GM12865 (cell line): Measurements from ENCODE around the gene RIT2.
"Not testable (repeated sequence)": the region's sequence is repeated elsewhere in the genome, so short reads cannot be mapped to it uniquely, and the experiment has no call there.

Experiments
- DNase-seq: peaks from one replicate; pipeline ENCODE4 v3.0.0; 2010; ENCODE audit warnings: low read depth
- H3K4me3 ChIP-seq: 2 replicates; pipeline ENCODE4 v1.5.1; 2011; ENCODE audit warnings: mild to moderate bottlenecking, low read depth, low read length, control low read depth
- CTCF ChIP-seq: IDR thresholded peaks from 2 replicates; pipeline ENCODE4 v1.5.1; 2011; ENCODE audit warnings: low read length, control low read depth, low read depth, inconsistent platforms; ENCODE audit not compliant: insufficient read depth; ENCODE audit errors: missing control alignments

Gene RIT2

DNA sequence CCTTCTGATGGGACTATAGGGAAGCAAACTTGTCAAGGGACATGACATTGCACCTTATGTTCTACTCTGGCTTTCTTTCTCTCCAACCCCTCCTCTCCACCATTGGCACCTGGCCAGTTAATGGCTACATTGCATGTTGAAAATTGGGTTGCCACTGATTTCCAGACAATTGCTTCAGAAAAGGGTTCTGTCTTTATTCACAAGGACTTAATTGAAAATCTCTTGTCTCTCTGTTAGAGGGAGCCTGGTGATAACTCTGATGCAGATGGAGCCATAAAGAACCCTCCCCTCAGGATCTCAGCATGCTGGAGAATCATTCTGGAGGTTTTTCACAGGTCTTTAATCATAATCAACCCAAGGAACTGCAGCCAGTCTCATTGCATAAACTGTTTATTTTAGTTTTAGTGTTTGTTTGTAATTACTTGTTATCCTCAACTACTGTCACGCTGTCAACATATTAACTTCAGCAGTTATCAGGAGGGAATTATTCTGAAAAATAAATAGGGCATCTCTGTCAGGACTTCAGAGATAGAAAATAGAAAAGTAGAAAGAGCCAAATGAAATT lies 316.8 kb downstream of the RIT2 start:
- no peak overlapping the region for H3K4me3 ChIP-seq
- DNase-seq, result no peak
- no peak for TF ChIP-seq CTCF

- not testable (repeated sequence) for DNase-seq, H3K4me3 ChIP-seq
These were observed 320.2 kb downstream of the RIT2 start for GRCh38 chr18:42795213-42795789.

DNA sequence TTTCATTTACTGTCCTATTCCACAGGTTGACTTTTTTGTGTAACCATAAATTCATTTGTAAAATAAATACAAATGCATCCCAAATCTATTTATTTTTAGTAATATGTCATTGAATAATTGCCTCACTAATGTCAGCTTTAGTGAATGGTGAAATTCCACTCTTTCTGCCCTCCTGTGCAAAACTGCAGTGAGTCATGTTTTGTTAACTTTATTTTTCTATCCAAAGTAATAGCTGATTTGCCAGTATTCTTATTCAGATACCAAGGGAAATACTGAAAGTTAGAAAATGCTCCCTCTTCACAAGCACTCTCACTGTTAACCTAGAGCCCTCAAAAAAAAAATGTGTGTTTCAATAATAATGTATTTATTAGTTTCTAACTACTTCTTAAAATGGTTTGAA lies 322.8 kb downstream of the RIT2 start:
- TF ChIP-seq CTCF, result no peak
- DNase-seq, result no peak
- H3K4me3 ChIP-seq, result no peak overlapping the region

DNA sequence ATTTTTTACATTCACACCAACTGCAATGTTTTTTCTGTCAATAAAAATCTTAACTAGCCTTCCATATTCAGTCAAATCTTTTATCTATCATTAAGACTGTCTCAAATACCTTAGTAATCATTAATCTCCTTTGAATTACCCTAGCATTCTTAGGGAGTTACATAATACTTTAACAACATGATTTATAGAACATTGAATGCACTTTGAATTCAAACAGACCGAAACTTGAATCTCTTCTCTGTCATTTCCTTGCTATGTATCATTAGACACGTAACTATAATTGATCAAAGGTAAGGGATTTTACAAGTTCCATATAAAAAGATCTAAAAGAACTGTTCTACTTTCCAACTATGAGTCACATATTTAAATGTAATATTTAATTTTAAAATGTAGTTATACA lies 330.9 kb downstream of the RIT2 start:
- TF ChIP-seq CTCF, result no peak
- H3K4me3 ChIP-seq, result no peak overlapping the region
- no peak for DNase-seq

- no peak overlapping the region for H3K4me3 ChIP-seq
- TF ChIP-seq CTCF, result no peak
- DNase-seq, result no peak
These were observed 332.6 kb downstream of the RIT2 start for GRCh38 chr18:42782929-42783328.

GRCh38 chr18:42781298-42781815 lies 334.1 kb downstream of the RIT2 start:
- no peak overlapping the region for H3K4me3 ChIP-seq
- no peak for DNase-seq
- no peak for TF ChIP-seq CTCF

GRCh38 chr18:42780171-42780570 lies 335.3 kb downstream of the RIT2 start:
- no peak for TF ChIP-seq CTCF
- H3K4me3 ChIP-seq, result no peak overlapping the region
- no peak for DNase-seq
